ENCODE measurements around the gene SND1.

Gene SND1

DNA sequence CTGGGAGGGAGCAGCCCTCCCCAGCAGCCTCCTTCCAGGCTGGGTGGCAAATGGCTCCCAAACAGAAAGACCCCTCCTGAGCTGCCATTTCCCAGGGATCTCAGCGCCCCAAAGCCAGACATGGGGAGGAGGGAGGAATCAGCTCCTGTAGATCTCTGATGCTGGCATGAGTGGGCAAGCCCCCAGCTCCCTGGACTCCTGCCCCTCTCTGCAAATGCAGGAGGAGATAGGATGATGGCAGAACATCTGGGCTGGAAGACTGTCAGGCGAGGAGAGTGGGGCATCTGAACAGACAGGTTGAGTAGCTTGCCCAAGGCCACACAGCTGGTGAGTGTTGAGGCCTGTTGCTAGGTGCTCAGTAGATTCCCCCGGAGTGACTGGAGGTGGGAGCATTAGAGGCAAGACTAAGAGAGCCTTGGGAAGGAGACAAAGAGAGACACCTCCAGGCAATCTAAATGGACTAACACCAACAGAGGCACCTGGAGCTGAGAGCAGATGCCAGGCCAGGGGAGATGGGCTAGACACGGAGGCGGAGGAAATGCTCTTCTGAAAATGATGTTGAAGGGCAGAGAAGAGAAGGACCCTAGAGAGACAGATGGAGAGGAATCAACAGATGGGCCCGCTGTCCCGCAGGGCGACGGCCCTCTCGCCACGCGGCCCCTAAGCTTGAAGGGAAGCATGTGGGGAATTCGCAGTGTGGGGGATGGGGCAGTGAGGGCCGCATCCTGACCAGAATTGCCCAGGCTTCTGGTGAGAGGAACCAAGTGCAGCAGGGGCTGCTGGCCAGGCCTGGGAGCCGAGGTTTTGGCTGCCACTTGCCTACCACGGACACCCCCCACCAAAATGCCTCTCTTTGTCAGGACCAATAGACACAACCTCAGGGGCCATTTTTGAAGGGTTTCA is 464.1 kb downstream of the SND1 start:
- no peak for DNase-seq
- TF ChIP-seq GATA1 (IDR thresholded peaks at IDR 0.05; ENCODE audit: low read depth, low read length) (no peak), POLR2A (IDR thresholded peaks at IDR 0.05; ENCODE audit: low read length) (no peak)

DNA sequence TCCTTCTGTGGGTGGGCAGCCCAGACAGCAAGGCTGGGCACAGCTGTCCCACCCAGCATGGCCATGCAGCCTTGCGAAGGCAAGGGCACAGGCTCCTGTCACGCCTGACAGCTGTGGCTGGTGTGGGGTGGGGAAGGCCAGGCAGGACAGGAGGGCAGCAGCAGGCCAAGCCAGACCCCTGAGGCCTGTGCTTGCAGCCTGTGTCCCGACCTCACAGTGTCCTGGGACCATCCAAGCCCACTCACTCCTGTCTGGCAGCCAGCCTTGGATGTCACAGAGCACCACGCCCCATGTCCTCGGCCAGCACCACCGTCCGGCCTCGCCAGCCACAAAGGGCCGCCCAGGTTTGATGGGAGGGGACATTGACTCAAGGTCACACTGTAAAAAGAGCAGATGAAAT is 464.7 kb downstream of the SND1 start:
- no peak for TF ChIP-seq GATA1 (IDR thresholded peaks at IDR 0.05; ENCODE audit: low read depth, low read length)
- TF ChIP-seq POLR2A (IDR thresholded peaks at IDR 0.05; ENCODE audit: low read length), result no peak
- DNase-seq, result no peak

DNA sequence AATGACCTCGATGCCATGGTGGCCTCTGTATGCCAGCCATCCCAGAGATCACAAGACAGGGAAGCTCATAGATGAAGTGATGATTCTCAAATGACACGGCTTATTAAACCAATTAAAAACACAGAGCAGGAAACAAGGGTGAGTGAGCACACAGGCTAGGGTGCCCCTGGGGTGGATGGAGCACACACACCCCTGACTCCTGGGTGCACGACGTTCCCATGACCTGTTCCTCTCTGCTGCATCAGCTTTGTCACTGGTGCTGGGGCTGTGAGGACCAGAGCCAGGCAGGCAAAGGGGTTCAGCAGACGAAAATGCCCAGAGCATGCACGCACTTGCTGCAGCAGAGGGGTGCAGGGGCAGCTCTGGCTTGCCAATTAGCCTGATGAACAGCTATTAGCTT is 465.7 kb downstream of the SND1 start:
- no peak for DNase-seq
- TF ChIP-seq POLR2A (IDR thresholded peaks at IDR 0.05; ENCODE audit: low read length), result no peak
- no peak for TF ChIP-seq GATA1 (IDR thresholded peaks at IDR 0.05; ENCODE audit: low read depth, low read length)

GRCh38 chr7:128119036-128119435 is 467.0 kb downstream of the SND1 start:
- DNase-seq, result no peak
- TF ChIP-seq GATA1 (IDR thresholded peaks at IDR 0.05; ENCODE audit: low read depth, low read length) (no peak), POLR2A (IDR thresholded peaks at IDR 0.05; ENCODE audit: low read length) (no peak)

DNA sequence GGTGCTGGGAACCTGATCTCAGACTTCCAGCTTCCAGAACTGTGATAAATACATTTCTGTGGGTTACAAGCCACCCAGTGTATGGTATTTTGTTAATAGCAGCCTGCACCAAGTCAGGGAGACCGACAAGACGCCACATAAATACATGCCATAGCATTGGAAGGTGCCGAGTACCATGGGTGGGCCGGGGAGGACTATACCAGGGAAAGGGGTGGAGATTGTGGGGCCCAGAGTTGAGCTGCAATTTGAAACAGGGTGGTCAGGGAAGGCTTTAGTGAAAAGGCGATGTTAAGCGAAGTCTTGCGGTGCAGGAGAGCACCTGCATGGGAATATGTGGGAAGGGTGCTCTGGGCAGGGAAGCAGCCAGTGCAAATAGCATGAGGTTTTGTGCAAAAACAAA is 468.1 kb downstream of the SND1 start:
- DNase-seq, result no peak
- TF ChIP-seq GATA1 (IDR thresholded peaks at IDR 0.05; ENCODE audit: low read depth, low read length) (no peak), POLR2A (IDR thresholded peaks at IDR 0.05; ENCODE audit: low read length) (no peak)

GRCh38 chr7:128120976-128121490 is 469.0 kb downstream of the SND1 start:
- TF ChIP-seq GATA1 (IDR thresholded peaks at IDR 0.05; ENCODE audit: low read depth, low read length) (no peak), POLR2A (IDR thresholded peaks at IDR 0.05; ENCODE audit: low read length) (no peak)
- no peak for DNase-seq

GRCh38 chr7:128121711-128122530 is 469.9 kb downstream of the SND1 start:
- no peak for TF ChIP-seq GATA1 (IDR thresholded peaks at IDR 0.05; ENCODE audit: low read depth, low read length)
- TF ChIP-seq POLR2A (IDR thresholded peaks at IDR 0.05; ENCODE audit: low read length), result no peak
- no peak for DNase-seq

- TF ChIP-seq POLR2A (IDR thresholded peaks at IDR 0.05; ENCODE audit: low read length), result no peak
- no peak for TF ChIP-seq GATA1 (IDR thresholded peaks at IDR 0.05; ENCODE audit: low read depth, low read length)
- no peak for DNase-seq
These were observed 470.7 kb downstream of the SND1 start for GRCh38 chr7:128122576-128123290.

GRCh38 chr7:128123291-128124037 is 471.5 kb downstream of the SND1 start:
- no peak for DNase-seq
- no peak for TF ChIP-seq POLR2A (IDR thresholded peaks at IDR 0.05; ENCODE audit: low read length)
- TF ChIP-seq GATA1 (IDR thresholded peaks at IDR 0.05; ENCODE audit: low read depth, low read length), result no peak

DNA sequence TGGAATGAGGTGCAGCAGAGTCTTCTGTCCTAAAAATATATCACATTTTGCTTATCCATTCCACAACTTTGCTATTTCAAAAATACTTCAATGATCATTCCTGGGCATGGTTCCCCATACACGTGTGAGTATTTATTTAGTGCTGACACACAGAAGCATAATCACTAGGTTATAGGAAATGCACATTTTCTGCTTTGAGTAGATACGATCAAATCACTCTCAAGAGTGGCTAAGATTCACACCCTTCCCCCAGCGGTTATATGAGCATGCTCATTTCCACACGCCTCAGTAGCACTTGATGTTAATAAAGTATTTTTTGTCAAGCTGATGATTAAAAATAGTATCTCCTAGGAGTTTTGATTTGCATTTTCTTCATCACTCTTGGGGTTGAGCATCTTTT is 472.8 kb downstream of the SND1 start:
- DNase-seq, result no peak
- TF ChIP-seq GATA1 (IDR thresholded peaks at IDR 0.05; ENCODE audit: low read depth, low read length) (no peak), POLR2A (IDR thresholded peaks at IDR 0.05; ENCODE audit: low read length) (no peak)

- DNase-seq, result no peak
- TF ChIP-seq GATA1 (IDR thresholded peaks at IDR 0.05; ENCODE audit: low read depth, low read length), result no peak
- no peak for TF ChIP-seq POLR2A (IDR thresholded peaks at IDR 0.05; ENCODE audit: low read length)
These were observed 473.8 kb downstream of the SND1 start for GRCh38 chr7:128125816-128126215.

DNA sequence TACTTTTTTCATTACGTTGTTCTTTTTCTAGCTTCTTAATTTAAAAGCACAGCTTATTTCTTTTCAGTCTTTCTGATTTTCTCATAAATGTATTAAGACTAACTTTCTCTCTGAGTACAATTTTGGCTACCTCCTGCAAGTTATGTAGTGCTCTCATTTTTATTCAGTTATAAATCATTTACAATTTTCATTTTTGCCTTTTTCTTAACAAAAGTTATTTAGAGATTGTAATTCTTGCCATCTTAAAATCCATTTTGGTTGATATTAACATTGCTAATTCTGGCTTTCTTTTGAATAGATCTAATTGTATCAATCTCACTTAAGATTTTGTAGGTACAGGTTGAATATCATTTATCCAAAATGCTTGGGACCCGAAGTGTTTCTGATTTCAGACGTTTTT is 476.4 kb downstream of the SND1 start:
- TF ChIP-seq GATA1 (IDR thresholded peaks at IDR 0.05; ENCODE audit: low read depth, low read length), result no peak
- no peak for TF ChIP-seq POLR2A (IDR thresholded peaks at IDR 0.05; ENCODE audit: low read length)

More for the DNA sequence above, 476.4 kb downstream of the SND1 start:
- no peak for DNase-seq

All from erythroblast (primary cell).